C4-2B (cell line): Measurements from ENCODE around the gene MTG2.

Source experiments
- H3K27ac ChIP-seq: fragments of 450-650 bp; 2 replicates; pipeline ENCODE4 v1.5.1; 2017
- ZFX ChIP-seq: fragments of 450-650 bp; IDR thresholded peaks from 2 replicates; pipeline ENCODE4 v1.6.1; 2017
- TF ChIP-seq, protein P1 (sequence below): fragments of 450-650 bp; conservative IDR thresholded peaks from 2 replicates; pipeline ENCODE4 v1.5.1; 2017; ENCODE audit warnings: mild to moderate bottlenecking

The MTG2 gene

DNA sequence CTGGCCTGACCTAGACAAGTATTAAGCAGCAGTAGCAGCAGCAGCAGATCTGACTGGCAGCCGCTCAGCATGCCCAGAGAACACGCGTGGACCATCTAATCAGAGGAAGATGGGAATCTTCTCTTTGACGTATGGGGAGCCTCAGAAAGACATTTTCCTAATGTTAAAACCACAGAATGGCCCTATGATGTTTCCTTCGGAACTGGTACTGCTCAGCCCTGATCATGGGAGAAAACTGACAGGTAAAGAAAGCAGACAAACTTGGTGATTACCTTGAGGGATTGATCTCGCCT lies 45.8 kb upstream of the MTG2 start:
- TF ChIP-seq, protein P1, sequence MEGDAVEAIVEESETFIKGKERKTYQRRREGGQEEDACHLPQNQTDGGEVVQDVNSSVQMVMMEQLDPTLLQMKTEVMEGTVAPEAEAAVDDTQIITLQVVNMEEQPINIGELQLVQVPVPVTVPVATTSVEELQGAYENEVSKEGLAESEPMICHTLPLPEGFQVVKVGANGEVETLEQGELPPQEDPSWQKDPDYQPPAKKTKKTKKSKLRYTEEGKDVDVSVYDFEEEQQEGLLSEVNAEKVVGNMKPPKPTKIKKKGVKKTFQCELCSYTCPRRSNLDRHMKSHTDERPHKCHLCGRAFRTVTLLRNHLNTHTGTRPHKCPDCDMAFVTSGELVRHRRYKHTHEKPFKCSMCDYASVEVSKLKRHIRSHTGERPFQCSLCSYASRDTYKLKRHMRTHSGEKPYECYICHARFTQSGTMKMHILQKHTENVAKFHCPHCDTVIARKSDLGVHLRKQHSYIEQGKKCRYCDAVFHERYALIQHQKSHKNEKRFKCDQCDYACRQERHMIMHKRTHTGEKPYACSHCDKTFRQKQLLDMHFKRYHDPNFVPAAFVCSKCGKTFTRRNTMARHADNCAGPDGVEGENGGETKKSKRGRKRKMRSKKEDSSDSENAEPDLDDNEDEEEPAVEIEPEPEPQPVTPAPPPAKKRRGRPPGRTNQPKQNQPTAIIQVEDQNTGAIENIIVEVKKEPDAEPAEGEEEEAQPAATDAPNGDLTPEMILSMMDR = peak; percentile 75
- TF ChIP-seq ZFX = no peak
- no peak overlapping the region for H3K27ac ChIP-seq

DNA sequence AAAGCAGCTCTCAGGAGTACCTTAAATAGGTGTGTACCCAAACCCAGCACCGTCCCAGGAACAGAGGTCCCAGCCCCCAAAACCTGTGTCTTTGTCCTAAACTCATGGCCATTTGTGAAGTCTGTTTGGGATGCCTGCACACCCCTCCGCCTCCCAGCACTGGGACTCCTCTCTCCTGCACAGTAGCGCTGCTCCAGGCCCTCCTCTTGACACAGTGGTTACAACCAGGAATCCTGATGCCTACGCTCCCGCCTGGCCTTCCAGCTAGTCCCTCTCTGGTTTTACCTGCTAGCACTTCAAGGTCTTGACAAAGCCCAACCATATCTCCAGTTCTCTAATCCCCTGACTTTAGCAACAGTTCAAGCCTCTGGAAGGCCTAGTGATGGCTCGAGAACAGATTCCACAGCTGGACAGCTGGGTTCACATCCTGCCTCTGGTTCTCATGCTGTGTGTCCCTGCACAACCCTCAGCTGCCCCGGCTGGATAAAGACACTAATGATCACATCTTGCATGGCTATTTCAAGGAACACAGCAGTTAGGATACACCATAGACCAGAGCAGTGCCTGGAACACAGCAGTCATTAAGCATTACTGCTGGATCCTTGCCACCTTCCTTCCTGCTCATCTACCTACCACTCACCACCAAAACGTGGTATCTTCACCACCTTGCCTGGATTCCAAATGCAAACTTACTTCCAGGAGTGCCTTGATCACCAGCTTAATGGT lies 45.2 kb upstream of the MTG2 start:
- TF ChIP-seq, protein P1 = no peak
- no peak for TF ChIP-seq ZFX
- H3K27ac ChIP-seq = no peak overlapping the region

DNA sequence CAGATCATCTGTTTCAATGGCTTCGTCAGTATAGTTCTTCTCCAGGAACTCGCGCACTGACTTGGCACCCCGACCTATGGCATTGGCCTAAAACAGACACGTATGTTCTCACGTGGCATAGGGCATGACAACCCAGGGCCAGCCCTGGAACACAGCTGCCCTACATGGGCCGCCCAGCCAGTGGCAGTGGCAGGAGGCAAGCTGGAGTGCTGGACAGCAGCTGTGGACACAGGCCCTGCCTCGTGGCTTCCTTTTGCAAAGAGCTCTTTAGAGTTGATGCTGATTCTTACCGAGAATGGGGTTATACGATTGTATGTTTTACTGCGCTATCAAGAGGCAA lies 44.7 kb upstream of the MTG2 start:
- no peak overlapping the region for H3K27ac ChIP-seq
- TF ChIP-seq, protein P1 = no peak
- no peak for TF ChIP-seq ZFX

DNA sequence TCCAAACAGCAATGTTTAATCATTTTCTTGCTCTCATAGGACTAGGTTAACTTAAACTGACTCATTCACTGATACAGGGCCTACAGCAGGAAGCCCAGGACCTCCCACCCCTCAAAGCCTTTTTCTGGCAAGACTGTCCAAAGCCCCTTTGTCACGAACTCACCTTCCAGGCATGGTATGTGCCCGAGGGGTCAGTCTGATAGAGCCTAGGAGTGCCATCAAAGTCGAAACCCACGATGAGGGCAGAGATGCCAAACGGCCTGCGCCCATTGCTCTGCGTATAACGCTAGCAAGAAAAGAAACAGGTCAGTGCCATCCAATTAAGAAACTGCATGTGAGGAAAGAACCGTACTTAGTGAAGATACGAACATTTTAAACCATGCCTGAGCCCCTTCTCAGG lies 43.9 kb upstream of the MTG2 start:
- no peak for TF ChIP-seq ZFX
- TF ChIP-seq, protein P1 = no peak
- no peak overlapping the region for H3K27ac ChIP-seq

DNA sequence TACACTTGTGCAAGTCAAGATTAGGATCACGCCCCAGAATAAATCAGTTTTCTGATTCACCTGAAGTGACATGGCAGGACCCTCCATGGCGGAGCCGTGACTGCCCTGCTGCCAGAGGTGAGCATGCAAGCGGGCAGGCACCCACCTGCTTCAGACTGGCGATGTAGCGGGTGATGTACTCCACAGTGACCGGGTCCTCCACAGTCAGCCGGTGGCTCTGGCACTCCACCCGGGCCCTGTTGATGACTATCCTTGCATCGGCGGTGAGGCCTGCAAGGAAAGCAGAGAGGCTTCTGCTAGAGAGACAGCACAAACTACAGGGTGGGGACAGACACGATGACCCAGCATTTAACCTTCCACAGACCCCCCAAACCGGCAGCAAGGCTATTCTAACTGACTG lies 43.2 kb upstream of the MTG2 start:
- H3K27ac ChIP-seq = no peak overlapping the region
- TF ChIP-seq, protein P1 = no peak
- no peak for TF ChIP-seq ZFX

DNA sequence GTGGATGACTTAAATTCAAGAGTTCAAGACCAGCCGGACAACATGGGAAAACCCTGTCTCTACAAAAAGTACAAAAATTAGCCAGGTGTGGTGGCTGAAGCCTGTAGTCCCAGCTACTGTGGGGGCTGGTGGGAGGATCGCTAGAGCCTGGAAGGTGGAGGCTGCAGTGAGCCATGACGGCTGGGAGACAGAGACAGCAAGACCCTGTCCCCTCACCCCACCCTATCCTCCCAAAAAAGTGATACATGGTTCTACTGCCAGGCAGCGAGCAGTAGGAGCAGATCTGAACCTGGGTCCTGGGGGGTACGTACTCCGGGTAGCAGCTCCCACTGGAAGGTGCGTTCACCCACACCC lies 41.8 kb upstream of the MTG2 start:
- TF ChIP-seq ZFX = no peak
- TF ChIP-seq, protein P1 = no peak
- H3K27ac ChIP-seq = peak overlapping the region; percentile 97

DNA sequence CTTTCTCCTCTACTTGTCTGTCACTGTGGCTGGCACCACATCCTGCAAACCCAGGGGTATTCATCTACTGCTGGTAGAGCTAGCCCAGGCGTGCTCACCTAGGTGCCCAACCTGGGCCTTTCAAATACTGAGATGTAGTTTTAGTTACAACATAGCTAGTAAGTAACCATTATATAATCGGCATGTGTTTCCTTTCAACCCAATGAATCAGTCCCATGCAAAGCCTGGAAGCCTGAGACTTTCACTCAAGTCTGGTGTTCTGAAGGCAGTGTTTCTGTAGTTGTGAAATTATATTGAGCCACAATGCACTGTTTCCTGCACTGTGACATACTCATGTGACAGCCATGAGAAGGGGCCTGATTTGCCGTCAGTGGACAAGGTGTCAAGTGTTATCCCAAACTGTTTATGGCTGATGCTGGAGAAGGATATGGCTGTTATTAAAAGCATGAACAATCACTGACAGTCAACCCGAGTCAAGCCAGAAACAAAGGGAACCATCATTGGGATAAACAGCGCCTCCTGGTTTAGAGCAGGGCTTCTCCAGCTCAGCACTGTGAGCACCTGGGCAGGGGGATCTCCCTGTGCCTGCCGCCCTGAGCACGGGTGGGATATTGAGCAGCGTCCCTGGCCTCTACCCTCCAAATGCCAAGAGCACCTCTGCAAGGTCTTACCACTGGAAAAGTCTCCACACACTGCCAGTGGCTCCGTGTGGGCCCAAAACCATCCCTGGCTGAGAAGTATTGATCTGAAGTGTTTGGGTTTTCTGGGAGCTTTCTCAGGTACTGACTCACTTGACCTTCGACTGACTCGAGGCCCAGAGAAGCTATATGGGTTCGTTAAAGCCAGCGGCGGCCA lies 41.2 kb upstream of the MTG2 start:
- H3K27ac ChIP-seq = peak overlapping the region; percentile 97
- TF ChIP-seq ZFX = no peak
- TF ChIP-seq, protein P1 = peak; percentile 70
